ENCODE measurements around the gene CIB4. TPM values are rescaled to one million over a fixed set of nuclear protein-coding genes. Genes with fewer than 3 reads are reported as not detected.

CIB4 gene
- total and polyA plus RNA-seq, 2 donors from 2014 or later, result not detected

DNA sequence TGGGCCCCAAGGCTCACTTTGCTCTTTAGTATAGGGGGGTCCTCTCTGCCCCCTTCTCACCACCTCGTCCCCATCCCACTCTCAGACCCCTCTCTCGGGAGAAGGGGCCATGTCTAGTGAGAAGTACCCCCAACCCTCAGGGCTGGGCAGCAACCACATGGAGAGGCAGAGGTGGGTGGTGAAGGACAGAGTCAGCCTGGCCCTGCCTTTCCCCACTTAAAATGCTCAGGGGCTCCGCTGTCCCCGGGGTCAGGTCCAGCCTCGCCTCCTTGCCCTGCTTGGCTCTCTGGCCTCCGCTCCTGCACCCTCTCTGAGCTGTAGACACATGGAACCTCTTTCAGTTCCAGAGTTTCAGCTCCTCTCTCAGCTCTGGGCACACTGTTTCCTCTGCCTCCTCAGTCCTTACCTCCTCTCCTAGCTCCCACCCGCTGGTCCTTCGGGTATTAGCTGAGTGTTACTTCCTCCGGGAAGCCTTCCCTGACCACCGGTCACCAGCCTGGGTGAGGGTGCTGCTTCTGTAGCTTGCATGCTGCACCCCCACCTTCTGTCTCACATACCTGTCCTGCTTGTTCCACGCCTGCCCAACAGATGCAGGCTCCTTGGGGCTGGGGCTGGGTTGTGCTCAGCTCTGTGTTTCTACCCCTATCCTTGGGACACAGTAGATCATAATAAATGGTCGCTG is 83.8 kb downstream of the CIB4 start:
- DNase-seq, result peak in 1 of 5 donors; percentile 16
- Histone ChIP-seq H3K27me3 (ENCODE audit: control insufficient read depth, insufficient read depth, low read length) (no peaks in the 10 kb centered on the region), H3K27ac (ENCODE audit: low read depth in 2 of 2, low read length in 2 of 2) (no peak overlapping the region), H3K4me3 (ENCODE audit: low read length in 3 of 3) (no peak overlapping the region), H3K9me3 (ENCODE audit: control insufficient read depth in 2 of 3, insufficient read depth in 1 of 3, low read length in 3 of 3) (no peaks in the 10 kb centered on the region), H3K4me1 (ENCODE audit: control insufficient read depth in 2 of 3, insufficient read depth in 2 of 3, low read depth in 1 of 3, low read length in 3 of 3) (peaks cover 0 to 5% (median 0%) of the 10 kb centered on the region in 3 donors), H3K36me3 (ENCODE audit: control insufficient read depth in 2 of 3, insufficient read depth in 3 of 3, low read length in 3 of 3) (no peaks in the 10 kb centered on the region), H3K9ac (ENCODE audit: low read length in 3 of 3) (no peak overlapping the region)
- FAIRE-seq, result no peak
- TF ChIP-seq, protein P1, sequence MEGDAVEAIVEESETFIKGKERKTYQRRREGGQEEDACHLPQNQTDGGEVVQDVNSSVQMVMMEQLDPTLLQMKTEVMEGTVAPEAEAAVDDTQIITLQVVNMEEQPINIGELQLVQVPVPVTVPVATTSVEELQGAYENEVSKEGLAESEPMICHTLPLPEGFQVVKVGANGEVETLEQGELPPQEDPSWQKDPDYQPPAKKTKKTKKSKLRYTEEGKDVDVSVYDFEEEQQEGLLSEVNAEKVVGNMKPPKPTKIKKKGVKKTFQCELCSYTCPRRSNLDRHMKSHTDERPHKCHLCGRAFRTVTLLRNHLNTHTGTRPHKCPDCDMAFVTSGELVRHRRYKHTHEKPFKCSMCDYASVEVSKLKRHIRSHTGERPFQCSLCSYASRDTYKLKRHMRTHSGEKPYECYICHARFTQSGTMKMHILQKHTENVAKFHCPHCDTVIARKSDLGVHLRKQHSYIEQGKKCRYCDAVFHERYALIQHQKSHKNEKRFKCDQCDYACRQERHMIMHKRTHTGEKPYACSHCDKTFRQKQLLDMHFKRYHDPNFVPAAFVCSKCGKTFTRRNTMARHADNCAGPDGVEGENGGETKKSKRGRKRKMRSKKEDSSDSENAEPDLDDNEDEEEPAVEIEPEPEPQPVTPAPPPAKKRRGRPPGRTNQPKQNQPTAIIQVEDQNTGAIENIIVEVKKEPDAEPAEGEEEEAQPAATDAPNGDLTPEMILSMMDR (IDR thresholded peaks at IDR 0.05; ENCODE audit: borderline replicate concordance, extremely low read depth, insufficient read depth), result no peak
- intact Hi-C loops (cut with DNase I), result no loop called here

DNA sequence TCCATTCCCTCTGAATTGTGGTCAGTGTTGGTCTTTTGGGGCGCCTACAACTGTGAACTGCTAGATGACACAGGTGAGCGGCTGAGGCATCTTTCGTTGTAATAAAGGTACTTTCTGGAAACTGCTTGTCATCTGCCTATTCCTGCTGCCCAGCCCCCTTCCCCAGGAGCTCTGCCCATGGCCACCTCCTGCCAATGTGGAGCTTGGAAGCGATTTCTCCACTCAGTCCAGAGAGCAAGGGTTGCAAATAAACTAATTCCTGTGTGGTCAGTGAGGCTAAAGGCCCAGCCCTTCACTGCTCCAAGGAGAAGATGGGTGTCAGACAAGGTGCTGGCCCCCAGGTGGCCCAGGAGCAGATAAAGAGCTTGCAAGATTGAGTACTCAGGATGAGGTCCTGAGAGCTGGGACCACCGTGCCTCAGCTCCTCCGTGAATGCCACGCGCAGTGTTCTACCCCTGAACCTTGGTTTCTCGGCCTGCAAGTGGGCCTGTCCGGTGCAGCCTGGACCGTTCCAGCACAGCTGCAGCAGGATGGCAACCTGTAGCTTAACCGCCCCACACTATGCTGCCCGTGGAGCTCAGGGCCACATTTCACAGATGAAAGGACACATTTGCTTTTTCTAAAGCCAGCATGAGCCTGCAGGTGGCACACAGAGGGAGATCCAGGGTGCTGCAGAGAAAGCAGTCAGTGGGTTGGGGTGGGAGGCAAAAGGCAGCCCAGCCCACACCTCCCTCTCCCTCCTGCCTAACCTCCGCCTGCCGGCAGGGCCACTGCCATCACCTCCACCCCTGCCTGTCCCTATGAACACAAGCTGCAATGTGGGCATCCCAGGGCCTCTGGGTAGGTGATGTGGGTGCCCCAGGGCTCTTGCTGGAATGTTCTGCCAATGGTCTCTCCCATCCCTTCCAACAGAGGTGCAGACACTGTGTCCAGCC is 84.6 kb downstream of the CIB4 start:
- TF ChIP-seq, protein P1 (IDR thresholded peaks at IDR 0.05; ENCODE audit: borderline replicate concordance, extremely low read depth, insufficient read depth), result no peak
- H3K4me1 ChIP-seq (ENCODE audit: control insufficient read depth in 2 of 3, insufficient read depth in 2 of 3, low read depth in 1 of 3, low read length in 3 of 3), result no peaks in the 10 kb centered on the region
- no peaks in the 10 kb centered on the region for H3K27me3 ChIP-seq (ENCODE audit: control insufficient read depth, insufficient read depth, low read length)
- H3K36me3 ChIP-seq (ENCODE audit: control insufficient read depth in 2 of 3, insufficient read depth in 3 of 3, low read length in 3 of 3), result no peaks in the 10 kb centered on the region
- H3K27ac ChIP-seq (ENCODE audit: low read depth in 2 of 2, low read length in 2 of 2), result no peak overlapping the region
- no peaks in the 10 kb centered on the region for H3K9me3 ChIP-seq (ENCODE audit: control insufficient read depth in 2 of 3, insufficient read depth in 1 of 3, low read length in 3 of 3)
- no peak for FAIRE-seq
- no peak overlapping the region for H3K4me3 ChIP-seq (ENCODE audit: low read length in 3 of 3)
- intact Hi-C loops (cut with DNase I), result no loop called here
- DNase-seq, result peak in 1 of 5 donors; percentile 23
- H3K9ac ChIP-seq (ENCODE audit: low read length in 3 of 3), result no peak overlapping the region

DNA sequence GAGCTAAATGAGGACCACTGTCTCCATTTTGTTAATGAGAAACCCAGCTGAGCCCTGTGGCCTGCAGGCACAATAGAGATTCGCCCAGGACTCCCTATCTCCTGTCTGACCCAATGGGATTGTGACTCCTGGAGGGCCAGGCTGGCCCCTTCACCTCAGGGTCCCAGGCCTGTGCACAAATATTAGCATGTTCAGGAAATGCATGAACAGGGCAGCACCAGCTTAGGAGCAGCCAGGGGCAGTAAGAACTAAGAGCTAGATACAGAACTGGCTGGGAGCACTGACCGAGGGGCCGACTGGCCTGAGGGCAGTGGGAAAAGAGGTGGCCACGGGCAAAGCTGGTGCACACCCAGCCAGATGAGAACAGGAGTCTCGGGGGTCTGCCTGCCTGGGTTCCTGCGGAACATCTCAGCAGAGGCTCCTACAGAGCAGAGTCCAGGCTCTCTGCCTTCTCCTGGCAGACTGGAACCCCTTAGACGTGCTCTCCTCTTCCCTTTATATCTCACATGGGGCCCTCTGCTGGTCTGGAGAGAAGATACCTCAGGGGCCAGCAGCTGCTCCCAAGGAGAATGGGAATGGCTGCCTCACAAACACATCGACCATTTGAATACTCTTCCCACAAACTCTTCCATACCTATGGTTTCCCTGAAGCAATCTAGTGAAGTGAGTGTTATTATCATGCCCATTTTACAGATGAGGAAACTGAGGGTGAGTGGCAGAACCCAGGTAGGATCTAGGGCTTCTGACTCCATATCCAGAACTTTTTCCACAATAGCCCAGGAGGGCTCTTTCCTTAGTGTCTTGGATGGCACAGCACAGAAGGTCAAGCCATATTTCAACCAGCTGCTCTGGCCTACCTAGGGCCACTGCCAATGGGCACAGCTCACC is 85.7 kb downstream of the CIB4 start:
- intact Hi-C loops (cut with DNase I), result no loop called here
- no peaks in the 10 kb centered on the region for H3K4me1 ChIP-seq (ENCODE audit: control insufficient read depth in 2 of 3, insufficient read depth in 2 of 3, low read depth in 1 of 3, low read length in 3 of 3)
- no peak overlapping the region for H3K4me3 ChIP-seq (ENCODE audit: low read length in 3 of 3)
- H3K9ac ChIP-seq (ENCODE audit: low read length in 3 of 3), result no peak overlapping the region
- no peaks in the 10 kb centered on the region for H3K27me3 ChIP-seq (ENCODE audit: control insufficient read depth, insufficient read depth, low read length)
- FAIRE-seq (no peak), DNase-seq (peak in 1 of 5 donors; percentile 19)
- TF ChIP-seq, protein P1 (IDR thresholded peaks at IDR 0.05; ENCODE audit: borderline replicate concordance, extremely low read depth, insufficient read depth), result no peak
- no peaks in the 10 kb centered on the region for H3K9me3 ChIP-seq (ENCODE audit: control insufficient read depth in 2 of 3, insufficient read depth in 1 of 3, low read length in 3 of 3)
- no peak overlapping the region for H3K27ac ChIP-seq (ENCODE audit: low read depth in 2 of 2, low read length in 2 of 2)
- H3K36me3 ChIP-seq (ENCODE audit: control insufficient read depth in 2 of 3, insufficient read depth in 3 of 3, low read length in 3 of 3), result no peaks in the 10 kb centered on the region
